HepG2 (cell line): ENCODE measurements around the gene DAG1. TPM values are rescaled to one million over a fixed set of nuclear protein-coding genes. Genes with fewer than 3 reads are reported as not detected.
A peak's percentile ranks its signal among the peaks of the same experiment; 100 is the strongest.

ENCODE experiments used
- AFF4 ChIP-seq: sonication (generic); formaldehyde crosslinking; IDR thresholded peaks from 2 replicates; pipeline ENCODE4 v1.4.0; 2020; ENCODE audit warnings: missing genetic modification reagents
- HOXA5 ChIP-seq: sonication (generic); formaldehyde crosslinking; IDR thresholded peaks from 2 replicates; pipeline ENCODE4 v1.4.0; 2020; ENCODE audit warnings: missing genetic modification reagents
- MAZ ChIP-seq, 2 experiments: sonication (generic) in 1 of 2; formaldehyde crosslinking in 1 of 2; IDR thresholded peaks; 2 replicates each; pipeline versions ENCODE4 v1.5.0 to v1.6.1; 2012 to 2020; ENCODE audit warnings: low read depth in 2 of 2, mild to moderate bottlenecking in 2 of 2, borderline replicate concordance in 1 of 2, improper control_type of control experiment in 1 of 2, low read length in 1 of 2, missing genetic modification reagents in 1 of 2, moderate library complexity in 1 of 2
- MLXIP ChIP-seq: sonication (generic); formaldehyde crosslinking; IDR thresholded peaks from 2 replicates; pipeline ENCODE4 v1.9.0; 2021; ENCODE audit warnings: missing genetic modification reagents, borderline replicate concordance
- MYC ChIP-seq: sonication (generic); formaldehyde crosslinking; IDR thresholded peaks from 2 replicates; pipeline ENCODE4 v1.9.0; 2021; ENCODE audit warnings: missing genetic modification reagents, borderline replicate concordance
- SIX1 ChIP-seq: sonication (generic); formaldehyde crosslinking; IDR thresholded peaks from 2 replicates; pipeline ENCODE4 v1.4.0; 2020; ENCODE audit warnings: missing genetic modification reagents, borderline replicate concordance
- TEAD3 ChIP-seq: optimal IDR thresholded peaks from 2 replicates; pipeline ENCODE3; 2016; ENCODE audit warnings: borderline replicate concordance
- THAP9 ChIP-seq: sonication (generic); formaldehyde crosslinking; IDR thresholded peaks from 2 replicates; pipeline ENCODE4; 2020; ENCODE audit warnings: missing genetic modification reagents, mild to moderate bottlenecking, borderline replicate concordance
- ZNF501 ChIP-seq: sonication (generic); formaldehyde crosslinking; IDR thresholded peaks from 2 replicates; pipeline ENCODE4 v1.5.1; 2020; ENCODE audit warnings: mild to moderate bottlenecking, moderate library complexity, missing genetic modification reagents
- ZNF546 ChIP-seq: sonication (generic); formaldehyde crosslinking; conservative IDR thresholded peaks from 2 replicates; pipeline ENCODE4 v1.8.1; 2023; ENCODE audit warnings: mild to moderate bottlenecking, missing genetic modification reagents
- ZNF687 ChIP-seq: sonication (generic); formaldehyde crosslinking; IDR thresholded peaks from 2 replicates; pipeline ENCODE4 v1.5.1; 2020; ENCODE audit warnings: mild to moderate bottlenecking, missing genetic modification reagents, moderate library complexity
- ZSCAN9 ChIP-seq: IDR thresholded peaks from 2 replicates; pipeline ENCODE4 v1.6.1; 2016; ENCODE audit warnings: borderline replicate concordance
- polyA plus RNA-seq, 8 experiments: library from polyadenylated mRNA; depleted of rRNA in 3 of 8; stranded (reverse) in 7 of 8; unstranded in 1 of 8; fragments of >200 nt; fragmentation: Illumina TruSeq in 4 of 8; extraction: Trizol in 4 of 8; gene quantifications; 2 replicates each; pipeline versions ENCODE4 v1.2.1 to v1.2.3, GENCODE V29; 2011 to 2016; ENCODE audit warnings: low read depth in 4 of 8, missing spikeins in 1 of 8, mixed read lengths in 1 of 8; ENCODE audit not compliant: insufficient read depth in 1 of 8
- total RNA-seq, 5 experiments: library from RNA; depleted of rRNA; stranded (reverse); fragments of >200 nt; fragmentation: Illumina TruSeq; extraction: Trizol; gene quantifications; 2 replicates each; pipeline ENCODE4 v1.2.3, GENCODE V29; 2016; ENCODE audit warnings: low read depth in 1 of 5

The DAG1 gene
- total and polyA plus RNA-seq, 2 of the 13 experiments (the other 11 are each of a cell fraction or from before 2014, with no cell fraction given): 47.3 to 50.4 TPM

GRCh38 chr3:49469037-49469935, 781 bp upstream of the DAG1 start (continued):
- TF ChIP-seq ZNF687 (CRISPR knock-in tag) (peak; percentile 61), ZNF501 (CRISPR knock-in tag) (peak; percentile 20; the same call in 1 of the 2 replicates), MAZ (IDR thresholded peaks at IDR 0.05; ENCODE audit: borderline replicate concordance, low read depth, low read length) (0 out of 2 replicates have a peak, but pooled peaks have one; percentile 31), MAZ (CRISPR knock-in tag; IDR thresholded peaks at IDR 0.05; ENCODE audit: low read depth) (no peak), ZNF546 (CRISPR knock-in tag) (no peak), SIX1 (0 out of 2 replicates have a peak, but pooled peaks have one; percentile 16), HOXA5 (CRISPR knock-in tag) (no peak), MYC (CRISPR knock-in tag) (0 out of 2 replicates have a peak, but pooled peaks have one; percentile 12), AFF4 (CRISPR knock-in tag) (no peak), ZSCAN9 (CRISPR knock-in tag) (0 out of 2 replicates have a peak, but pooled peaks have one; percentile 12), TEAD3 (CRISPR knock-in tag) (peak; percentile 68), MLXIP (0 out of 2 replicates have a peak, but pooled peaks have one; percentile 33), THAP9 (CRISPR knock-in tag) (peak; percentile 57; the same call in 1 of the 2 replicates)
